Uterus (tissue), 2 donors: Measurements from ENCODE around the gene RBM10.

ENCODE experiments used
- POLR2A ChIP-seq, 2 donors: fragments of 450-650 bp; IDR thresholded peaks; one replicate each; pipeline ENCODE4 v1.6.1; 2016; ENCODE audit warnings: antibody characterized with exemption in 2 of 2, mild to moderate bottlenecking in 1 of 2, moderate library complexity in 1 of 2
- TF ChIP-seq, protein P1 (sequence below), 4 experiments: fragments of 200-600 bp in 2 of 4; fragments of 450-650 bp in 2 of 4; sonication (generic) in 2 of 4; IDR thresholded peaks; one replicate each; pipeline ENCODE4 v1.5.1; 2016 to 2019; ENCODE audit warnings: antibody characterized with exemption in 4 of 4, mild to moderate bottlenecking in 2 of 4, moderate library complexity in 1 of 4

GRCh38 chrX:47182106-47182700 lies 37.2 kb downstream of the RBM10 start:
- TF ChIP-seq, protein P1, sequence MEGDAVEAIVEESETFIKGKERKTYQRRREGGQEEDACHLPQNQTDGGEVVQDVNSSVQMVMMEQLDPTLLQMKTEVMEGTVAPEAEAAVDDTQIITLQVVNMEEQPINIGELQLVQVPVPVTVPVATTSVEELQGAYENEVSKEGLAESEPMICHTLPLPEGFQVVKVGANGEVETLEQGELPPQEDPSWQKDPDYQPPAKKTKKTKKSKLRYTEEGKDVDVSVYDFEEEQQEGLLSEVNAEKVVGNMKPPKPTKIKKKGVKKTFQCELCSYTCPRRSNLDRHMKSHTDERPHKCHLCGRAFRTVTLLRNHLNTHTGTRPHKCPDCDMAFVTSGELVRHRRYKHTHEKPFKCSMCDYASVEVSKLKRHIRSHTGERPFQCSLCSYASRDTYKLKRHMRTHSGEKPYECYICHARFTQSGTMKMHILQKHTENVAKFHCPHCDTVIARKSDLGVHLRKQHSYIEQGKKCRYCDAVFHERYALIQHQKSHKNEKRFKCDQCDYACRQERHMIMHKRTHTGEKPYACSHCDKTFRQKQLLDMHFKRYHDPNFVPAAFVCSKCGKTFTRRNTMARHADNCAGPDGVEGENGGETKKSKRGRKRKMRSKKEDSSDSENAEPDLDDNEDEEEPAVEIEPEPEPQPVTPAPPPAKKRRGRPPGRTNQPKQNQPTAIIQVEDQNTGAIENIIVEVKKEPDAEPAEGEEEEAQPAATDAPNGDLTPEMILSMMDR (IDR thresholded peaks at IDR 0.05) = no peak
- TF ChIP-seq POLR2A (IDR thresholded peaks at IDR 0.05) = no peak
